HEK293 (cell line): ENCODE results near the gene BCAR1.

ENCODE experiments used
- CTCF ChIP-seq: fragments of 450-650 bp; formaldehyde crosslinking; IDR thresholded peaks from 2 replicates; pipeline ENCODE4 v1.5.1; 2016; ENCODE audit warnings: missing biosample characterization, missing genetic modification characterization
- MZF1 ChIP-seq: fragments of 450-650 bp; formaldehyde crosslinking; IDR thresholded peaks from 2 replicates; pipeline ENCODE4 v1.5.1; 2017; ENCODE audit warnings: missing biosample characterization, missing genetic modification characterization, borderline replicate concordance
- SETDB1 ChIP-seq: IDR thresholded peaks from one replicate; pipeline ENCODE4 v1.6.1; 2017; ENCODE audit warnings: mild to moderate bottlenecking, low read length, moderate library complexity, mixed read lengths; ENCODE audit not compliant: insufficient read length
- ZBTB7A ChIP-seq: fragments of 450-650 bp; formaldehyde crosslinking; IDR thresholded peaks from 2 replicates; pipeline ENCODE4 v1.5.1; 2016; ENCODE audit warnings: low read depth, missing biosample characterization, missing genetic modification characterization
- ZNF184 ChIP-seq: fragments of 450-650 bp; IDR thresholded peaks from 2 replicates; pipeline ENCODE4 v1.5.1; 2018; ENCODE audit warnings: missing biosample characterization, mild to moderate bottlenecking, missing genetic modification characterization
- ZNF366 ChIP-seq: fragments of 450-650 bp; formaldehyde crosslinking; conservative IDR thresholded peaks from 2 replicates; pipeline ENCODE4 v1.5.1; 2016; ENCODE audit warnings: missing biosample characterization, missing genetic modification characterization
- ZNF416 ChIP-seq: fragments of 450-650 bp; formaldehyde crosslinking; IDR thresholded peaks from 2 replicates; pipeline ENCODE4 v1.5.1; 2016; ENCODE audit warnings: missing biosample characterization, missing genetic modification characterization
- ZNF449 ChIP-seq: fragments of 450-650 bp; formaldehyde crosslinking; IDR thresholded peaks from 2 replicates; pipeline ENCODE4 v1.5.1; 2017; ENCODE audit warnings: missing biosample characterization, mild to moderate bottlenecking, missing genetic modification characterization, moderate library complexity
- ZNF501 ChIP-seq: fragments of 450-650 bp; formaldehyde crosslinking; IDR thresholded peaks from 2 replicates; pipeline ENCODE4 v1.5.1; 2016; ENCODE audit warnings: missing biosample characterization, missing genetic modification characterization
- ZSCAN5A ChIP-seq: fragments of 450-650 bp; formaldehyde crosslinking; IDR thresholded peaks from 2 replicates; pipeline ENCODE4 v1.5.1; 2016; ENCODE audit warnings: missing biosample characterization, missing genetic modification characterization
- TF ChIP-seq, protein P1 (sequence below): fragments of 450-650 bp; formaldehyde crosslinking; IDR thresholded peaks from 2 replicates; pipeline ENCODE4 v1.5.1; 2016; ENCODE audit warnings: missing biosample characterization, missing genetic modification characterization, low read depth
- TF ChIP-seq, protein P2 (sequence below): fragments of 450-650 bp; formaldehyde crosslinking; conservative IDR thresholded peaks from 2 replicates; pipeline ENCODE4 v1.5.1; 2016; ENCODE audit warnings: low read depth, missing biosample characterization, missing genetic modification characterization
- TF ChIP-seq, protein P3 (sequence below): fragments of 450-650 bp; formaldehyde crosslinking; IDR thresholded peaks from 2 replicates; pipeline ENCODE4 v1.5.1; 2017; ENCODE audit warnings: missing biosample characterization, missing genetic modification characterization
- TF ChIP-seq, protein P4 (sequence below): fragments of 450-650 bp; formaldehyde crosslinking; IDR thresholded peaks from 2 replicates; pipeline ENCODE4 v1.5.1; 2016; ENCODE audit warnings: missing biosample characterization, missing genetic modification characterization

- no peak for TF ChIP-seq CTCF (tag by site-specific recombination)
- TF ChIP-seq, protein P1, sequence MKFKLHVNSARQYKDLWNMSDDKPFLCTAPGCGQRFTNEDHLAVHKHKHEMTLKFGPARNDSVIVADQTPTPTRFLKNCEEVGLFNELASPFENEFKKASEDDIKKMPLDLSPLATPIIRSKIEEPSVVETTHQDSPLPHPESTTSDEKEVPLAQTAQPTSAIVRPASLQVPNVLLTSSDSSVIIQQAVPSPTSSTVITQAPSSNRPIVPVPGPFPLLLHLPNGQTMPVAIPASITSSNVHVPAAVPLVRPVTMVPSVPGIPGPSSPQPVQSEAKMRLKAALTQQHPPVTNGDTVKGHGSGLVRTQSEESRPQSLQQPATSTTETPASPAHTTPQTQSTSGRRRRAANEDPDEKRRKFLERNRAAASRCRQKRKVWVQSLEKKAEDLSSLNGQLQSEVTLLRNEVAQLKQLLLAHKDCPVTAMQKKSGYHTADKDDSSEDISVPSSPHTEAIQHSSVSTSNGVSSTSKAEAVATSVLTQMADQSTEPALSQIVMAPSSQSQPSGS (tag by site-specific recombination) = no peak
- TF ChIP-seq ZBTB7A (tag by site-specific recombination) = no peak
- TF ChIP-seq ZNF449 (tag by site-specific recombination) = no peak
- no peak for TF ChIP-seq MZF1 (tag by site-specific recombination)
- no peak for TF ChIP-seq ZNF184 (tag by site-specific recombination)
- no peak for TF ChIP-seq SETDB1
- TF ChIP-seq, protein P2, sequence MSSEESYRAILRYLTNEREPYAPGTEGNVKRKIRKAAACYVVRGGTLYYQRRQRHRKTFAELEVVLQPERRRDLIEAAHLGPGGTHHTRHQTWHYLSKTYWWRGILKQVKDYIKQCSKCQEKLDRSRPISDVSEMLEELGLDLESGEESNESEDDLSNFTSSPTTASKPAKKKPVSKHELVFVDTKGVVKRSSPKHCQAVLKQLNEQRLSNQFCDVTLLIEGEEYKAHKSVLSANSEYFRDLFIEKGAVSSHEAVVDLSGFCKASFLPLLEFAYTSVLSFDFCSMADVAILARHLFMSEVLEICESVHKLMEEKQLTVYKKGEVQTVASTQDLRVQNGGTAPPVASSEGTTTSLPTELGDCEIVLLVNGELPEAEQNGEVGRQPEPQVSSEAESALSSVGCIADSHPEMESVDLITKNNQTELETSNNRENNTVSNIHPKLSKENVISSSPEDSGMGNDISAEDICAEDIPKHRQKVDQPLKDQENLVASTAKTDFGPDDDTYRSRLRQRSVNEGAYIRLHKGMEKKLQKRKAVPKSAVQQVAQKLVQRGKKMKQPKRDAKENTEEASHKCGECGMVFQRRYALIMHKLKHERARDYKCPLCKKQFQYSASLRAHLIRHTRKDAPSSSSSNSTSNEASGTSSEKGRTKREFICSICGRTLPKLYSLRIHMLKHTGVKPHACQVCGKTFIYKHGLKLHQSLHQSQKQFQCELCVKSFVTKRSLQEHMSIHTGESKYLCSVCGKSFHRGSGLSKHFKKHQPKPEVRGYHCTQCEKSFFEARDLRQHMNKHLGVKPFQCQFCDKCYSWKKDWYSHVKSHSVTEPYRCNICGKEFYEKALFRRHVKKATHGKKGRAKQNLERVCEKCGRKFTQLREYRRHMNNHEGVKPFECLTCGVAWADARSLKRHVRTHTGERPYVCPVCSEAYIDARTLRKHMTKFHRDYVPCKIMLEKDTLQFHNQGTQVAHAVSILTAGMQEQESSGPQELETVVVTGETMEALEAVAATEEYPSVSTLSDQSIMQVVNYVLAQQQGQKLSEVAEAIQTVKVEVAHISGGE (tag by site-specific recombination) = no peak
- TF ChIP-seq ZSCAN5A (tag by site-specific recombination) = no peak
- TF ChIP-seq, protein P3, sequence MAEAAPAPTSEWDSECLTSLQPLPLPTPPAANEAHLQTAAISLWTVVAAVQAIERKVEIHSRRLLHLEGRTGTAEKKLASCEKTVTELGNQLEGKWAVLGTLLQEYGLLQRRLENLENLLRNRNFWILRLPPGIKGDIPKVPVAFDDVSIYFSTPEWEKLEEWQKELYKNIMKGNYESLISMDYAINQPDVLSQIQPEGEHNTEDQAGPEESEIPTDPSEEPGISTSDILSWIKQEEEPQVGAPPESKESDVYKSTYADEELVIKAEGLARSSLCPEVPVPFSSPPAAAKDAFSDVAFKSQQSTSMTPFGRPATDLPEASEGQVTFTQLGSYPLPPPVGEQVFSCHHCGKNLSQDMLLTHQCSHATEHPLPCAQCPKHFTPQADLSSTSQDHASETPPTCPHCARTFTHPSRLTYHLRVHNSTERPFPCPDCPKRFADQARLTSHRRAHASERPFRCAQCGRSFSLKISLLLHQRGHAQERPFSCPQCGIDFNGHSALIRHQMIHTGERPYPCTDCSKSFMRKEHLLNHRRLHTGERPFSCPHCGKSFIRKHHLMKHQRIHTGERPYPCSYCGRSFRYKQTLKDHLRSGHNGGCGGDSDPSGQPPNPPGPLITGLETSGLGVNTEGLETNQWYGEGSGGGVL (tag by site-specific recombination) = no peak
- no peak for TF ChIP-seq ZNF366
- no peak for TF ChIP-seq ZNF416 (tag by site-specific recombination)
- TF ChIP-seq, protein P4, sequence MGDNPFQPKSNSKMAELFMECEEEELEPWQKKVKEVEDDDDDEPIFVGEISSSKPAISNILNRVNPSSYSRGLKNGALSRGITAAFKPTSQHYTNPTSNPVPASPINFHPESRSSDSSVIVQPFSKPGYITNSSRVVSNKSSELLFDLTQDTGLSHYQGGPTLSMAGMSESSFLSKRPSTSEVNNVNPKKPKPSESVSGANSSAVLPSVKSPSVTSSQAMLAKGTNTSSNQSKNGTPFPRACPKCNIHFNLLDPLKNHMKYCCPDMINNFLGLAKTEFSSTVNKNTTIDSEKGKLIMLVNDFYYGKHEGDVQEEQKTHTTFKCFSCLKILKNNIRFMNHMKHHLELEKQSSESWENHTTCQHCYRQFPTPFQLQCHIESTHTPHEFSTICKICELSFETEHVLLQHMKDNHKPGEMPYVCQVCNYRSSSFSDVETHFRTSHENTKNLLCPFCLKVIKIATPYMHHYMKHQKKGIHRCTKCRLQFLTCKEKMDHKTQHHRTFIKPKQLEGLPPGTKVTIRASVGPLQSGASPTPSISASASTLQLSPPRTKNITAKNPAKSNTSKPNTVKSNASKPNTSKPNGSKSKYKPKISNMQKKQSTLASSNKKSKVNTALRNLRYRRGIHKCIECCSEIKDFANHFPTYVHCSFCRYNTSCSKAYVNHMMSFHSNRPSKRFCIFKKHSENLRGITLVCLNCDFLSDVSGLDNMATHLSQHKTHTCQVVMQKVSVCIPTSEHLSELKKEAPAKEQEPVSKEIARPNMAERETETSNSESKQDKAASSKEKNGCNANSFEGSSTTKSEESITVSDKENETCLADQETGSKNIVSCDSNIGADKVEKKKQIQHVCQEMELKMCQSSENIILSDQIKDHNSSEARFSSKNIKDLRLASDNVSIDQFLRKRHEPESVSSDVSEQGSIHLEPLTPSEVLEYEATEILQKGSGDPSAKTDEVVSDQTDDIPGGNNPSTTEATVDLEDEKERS (tag by site-specific recombination) = no peak
- no peak for TF ChIP-seq ZNF501 (tag by site-specific recombination)
These were observed 58.7 kb downstream of the BCAR1 start for GRCh38 chr16:75192606-75193264.
